ENCODE measurements around the gene SFPQ. TPM values are rescaled to one million over a fixed set of nuclear protein-coding genes. Genes with fewer than 3 reads are reported as not detected.

SFPQ gene
- total RNA-seq, 1 experiment from 2014 or later, result 691 TPM

DNA sequence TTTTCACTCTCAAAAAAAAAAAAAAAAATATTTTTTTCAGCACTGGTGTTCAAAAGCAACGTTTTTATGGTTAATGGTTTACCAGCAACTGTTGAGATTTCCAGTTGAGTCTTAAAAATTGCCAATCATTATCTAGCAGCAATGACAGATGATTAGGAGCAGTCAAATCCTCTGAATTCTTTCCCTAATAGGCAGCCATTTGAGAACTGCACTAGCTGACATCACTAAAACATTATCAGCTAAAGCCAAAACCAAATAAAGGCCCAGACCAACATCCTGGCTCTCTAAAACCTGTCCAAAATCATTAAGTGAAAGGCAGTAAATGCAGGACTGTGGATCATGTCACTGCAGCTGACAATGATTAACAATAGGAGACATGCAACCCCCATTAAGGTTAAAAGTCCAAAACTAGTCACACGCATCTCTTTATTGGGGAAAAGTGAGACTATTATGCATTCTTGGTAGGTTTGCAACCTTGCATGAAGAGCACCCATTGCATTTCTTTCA lies 14.0 kb downstream of the SFPQ start:
- POLR2A ChIA-PET (ENCODE audit: low non-redundant PET), result interaction anchor here (0.7 kb wide), 1 partner anchor 134 kb away, joined by 4 read pairs; no protein-coding TSS in a partner anchor
- Histone ChIP-seq H3K9me3 (ENCODE audit: low read depth, low read length, poor library complexity, severe bottlenecking) (no peaks in the 10 kb centered on the region), H3K27me3 (replicated peaks; ENCODE audit: insufficient read depth, low read depth, low read length, poor library complexity) (no peaks in the 10 kb centered on the region), H3K36me3 (ENCODE audit: insufficient read depth, low read length, poor library complexity, severe bottlenecking) (peaks cover 92% of the 10 kb centered on the region), H3K27ac (ENCODE audit: low read depth, low read length, poor library complexity, severe bottlenecking) (no peak overlapping the region), H3K4me1 (ENCODE audit: insufficient read depth, low read length, poor library complexity, severe bottlenecking) (peaks cover 16% of the 10 kb centered on the region), H3K4me3 (ENCODE audit: low read depth, low read length, poor library complexity, severe bottlenecking) (no peak overlapping the region)
- no peak for DNase-seq (ENCODE audit: low spot score)
- CTCF ChIA-PET, result no interaction called here
- TF ChIP-seq, protein P1, sequence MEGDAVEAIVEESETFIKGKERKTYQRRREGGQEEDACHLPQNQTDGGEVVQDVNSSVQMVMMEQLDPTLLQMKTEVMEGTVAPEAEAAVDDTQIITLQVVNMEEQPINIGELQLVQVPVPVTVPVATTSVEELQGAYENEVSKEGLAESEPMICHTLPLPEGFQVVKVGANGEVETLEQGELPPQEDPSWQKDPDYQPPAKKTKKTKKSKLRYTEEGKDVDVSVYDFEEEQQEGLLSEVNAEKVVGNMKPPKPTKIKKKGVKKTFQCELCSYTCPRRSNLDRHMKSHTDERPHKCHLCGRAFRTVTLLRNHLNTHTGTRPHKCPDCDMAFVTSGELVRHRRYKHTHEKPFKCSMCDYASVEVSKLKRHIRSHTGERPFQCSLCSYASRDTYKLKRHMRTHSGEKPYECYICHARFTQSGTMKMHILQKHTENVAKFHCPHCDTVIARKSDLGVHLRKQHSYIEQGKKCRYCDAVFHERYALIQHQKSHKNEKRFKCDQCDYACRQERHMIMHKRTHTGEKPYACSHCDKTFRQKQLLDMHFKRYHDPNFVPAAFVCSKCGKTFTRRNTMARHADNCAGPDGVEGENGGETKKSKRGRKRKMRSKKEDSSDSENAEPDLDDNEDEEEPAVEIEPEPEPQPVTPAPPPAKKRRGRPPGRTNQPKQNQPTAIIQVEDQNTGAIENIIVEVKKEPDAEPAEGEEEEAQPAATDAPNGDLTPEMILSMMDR (conservative IDR thresholded peaks at IDR 0.05; ENCODE audit: low read depth, low read length), result no peak
- no peak for TF ChIP-seq EZH2 (IDR thresholded peaks at IDR 0.05; ENCODE audit: borderline replicate concordance, low read depth, low read length, poor library complexity, severe bottlenecking)
- no TSS peak for BruUV-seq (replicated peaks)
- intact Hi-C loops (cut with micrococcal nuclease; ENCODE audit: unreplicated experiment), result no loop called here

DNA sequence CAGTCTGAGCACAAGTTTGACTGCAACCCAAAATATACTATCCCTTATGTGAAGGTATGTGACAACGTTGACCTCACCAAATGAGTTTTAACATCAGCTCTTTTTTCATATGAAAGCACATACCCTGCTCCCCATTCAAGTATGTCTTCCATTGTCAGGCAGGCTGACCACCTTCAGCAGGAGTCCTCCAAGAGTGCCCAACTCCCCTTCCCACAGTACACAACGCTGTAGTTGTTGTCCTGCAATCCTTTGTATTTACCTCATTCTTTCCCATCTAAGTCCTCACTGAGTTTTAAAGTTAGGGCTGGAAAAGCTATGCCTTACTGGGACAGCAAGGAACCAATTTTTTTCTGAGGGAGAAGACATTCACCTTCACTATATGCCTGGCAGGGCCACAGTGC lies 14.7 kb downstream of the SFPQ start:
- ChIA-PET POLR2A (ENCODE audit: low non-redundant PET) (no interaction called here), CTCF (no interaction called here)
- Histone ChIP-seq H3K4me3 (ENCODE audit: low read depth, low read length, poor library complexity, severe bottlenecking) (no peak overlapping the region), H3K4me1 (ENCODE audit: insufficient read depth, low read length, poor library complexity, severe bottlenecking) (peaks cover 16% of the 10 kb centered on the region), H3K27ac (ENCODE audit: low read depth, low read length, poor library complexity, severe bottlenecking) (no peak overlapping the region), H3K27me3 (replicated peaks; ENCODE audit: insufficient read depth, low read depth, low read length, poor library complexity) (no peaks in the 10 kb centered on the region), H3K36me3 (ENCODE audit: insufficient read depth, low read length, poor library complexity, severe bottlenecking) (peaks cover 86% of the 10 kb centered on the region), H3K9me3 (ENCODE audit: low read depth, low read length, poor library complexity, severe bottlenecking) (no peaks in the 10 kb centered on the region)
- no TSS peak for BruUV-seq (replicated peaks)
- intact Hi-C loops (cut with micrococcal nuclease; ENCODE audit: unreplicated experiment), result no loop called here
- TF ChIP-seq EZH2 (IDR thresholded peaks at IDR 0.05; ENCODE audit: borderline replicate concordance, low read depth, low read length, poor library complexity, severe bottlenecking), result no peak
- TF ChIP-seq, protein P1 (conservative IDR thresholded peaks at IDR 0.05; ENCODE audit: low read depth, low read length), result no peak
- DNase-seq (ENCODE audit: low spot score), result no peak

DNA sequence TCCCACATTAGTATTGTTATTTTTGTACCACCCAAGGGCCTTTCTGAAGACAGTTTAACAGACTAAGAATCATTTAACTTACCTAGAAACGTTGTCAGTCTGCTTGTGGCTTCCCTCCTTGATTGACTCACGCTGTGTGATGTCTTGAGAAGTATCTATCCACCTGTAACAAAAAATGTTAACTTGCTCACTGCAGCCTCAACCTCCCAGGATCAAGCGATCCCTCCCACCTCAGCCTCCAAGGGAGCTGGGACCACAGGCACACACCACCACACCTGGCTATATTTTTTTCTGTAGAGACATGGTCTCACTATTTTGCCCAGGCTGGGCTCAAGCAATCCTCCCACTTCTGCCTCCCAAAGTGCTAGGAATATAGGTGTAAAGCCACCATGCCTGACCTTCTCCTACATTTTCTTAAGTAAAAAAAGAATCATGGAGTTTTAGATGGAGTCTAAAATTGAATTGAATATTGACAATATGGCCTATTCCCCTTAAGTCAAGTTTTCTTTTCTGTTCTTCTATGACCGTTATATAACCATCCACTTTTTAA lies 15.6 kb downstream of the SFPQ start:
- BruUV-seq (replicated peaks), result no TSS peak
- TF ChIP-seq EZH2 (IDR thresholded peaks at IDR 0.05; ENCODE audit: borderline replicate concordance, low read depth, low read length, poor library complexity, severe bottlenecking), result no peak
- TF ChIP-seq, protein P1 (conservative IDR thresholded peaks at IDR 0.05; ENCODE audit: low read depth, low read length), result no peak

More for the DNA sequence above, 15.6 kb downstream of the SFPQ start:
- intact Hi-C loops (cut with micrococcal nuclease; ENCODE audit: unreplicated experiment), result no loop called here
- ChIA-PET POLR2A (ENCODE audit: low non-redundant PET) (no interaction called here), CTCF (no interaction called here)
- no peaks in the 10 kb centered on the region for H3K27me3 ChIP-seq (replicated peaks; ENCODE audit: insufficient read depth, low read depth, low read length, poor library complexity)
- DNase-seq (ENCODE audit: low spot score), result no peak
- H3K36me3 ChIP-seq (ENCODE audit: insufficient read depth, low read length, poor library complexity, severe bottlenecking), result peaks cover 76% of the 10 kb centered on the region
- H3K27ac ChIP-seq (ENCODE audit: low read depth, low read length, poor library complexity, severe bottlenecking), result no peak overlapping the region
- no peak overlapping the region for H3K4me3 ChIP-seq (ENCODE audit: low read depth, low read length, poor library complexity, severe bottlenecking)
- no peaks in the 10 kb centered on the region for H3K9me3 ChIP-seq (ENCODE audit: low read depth, low read length, poor library complexity, severe bottlenecking)
- peaks cover 10% of the 10 kb centered on the region for H3K4me1 ChIP-seq (ENCODE audit: insufficient read depth, low read length, poor library complexity, severe bottlenecking)

All from A673 (cell line).